HepG2 (cell line): ENCODE results near the gene MORN5. TPM values are rescaled to one million over a fixed set of nuclear protein-coding genes. Genes with fewer than 3 reads are reported as not detected.

Experiments
- ATAC-seq: fragments of 200-7000 bp; cut with Tn5 transposase; 3 replicates; pipeline ENCODE4 v1.9.1; 2020; ENCODE audit warnings: mild to moderate bottlenecking, moderate library complexity
- BruUV-seq: library from RNA; stranded (reverse); fragments of 400-500 nt; replicated peaks from 2 replicates; lab custom pipeline; 2021; lab: Mats Ljungman, UMichigan
- CTCF ChIA-PET: fragments of 300-600 bp; formaldehyde crosslinking; extraction: SDS; loops from one replicate; lab custom pipeline; 2021; ENCODE audit warnings: low total read pairs, inconsistent platforms, low intra/inter-chr PET ratio; lab: Yijun Ruan, JAX
- POLR2A ChIA-PET: fragments of 350-600 bp; sonication (Branson Sonifier 250); formaldehyde crosslinking; loops from one replicate; lab custom pipeline; 2020; ENCODE audit warnings: antibody characterized with exemption, inconsistent platforms; lab: Yijun Ruan, JAX
- DNase-seq: peaks from one replicate; pipeline ENCODE4 v3.0.0-alpha.2; 2015; ENCODE audit warnings: low spot score
- FAIRE-seq: peaks from 3 replicates; lab custom pipeline; 2011; peaks lifted over from hg19 to GRCh38; lab: Jason Lieb, UNC
- H2AFZ ChIP-seq: one replicate; pipeline ENCODE4 v1.6.1; 2011; ENCODE audit warnings: low read length, inconsistent platforms
- H3K27ac ChIP-seq: fragments of 300-600 bp; 3 replicates; pipeline ENCODE4 v1.8.0; 2011; ENCODE audit warnings: mixed run types, mild to moderate bottlenecking, mixed read lengths, low read length, inconsistent platforms; ENCODE audit not compliant: insufficient read depth; ENCODE audit errors: extremely low read length
- H3K27me3 ChIP-seq, 2 experiments: fragments of 200-600 bp in 1 of 2; 2 replicates in 1 of 2; 3 replicates in 1 of 2; pipeline versions ENCODE4 v1.6.0 to v1.8.0; 2011; ENCODE audit warnings: low read length in 2 of 2, mild to moderate bottlenecking in 2 of 2, moderate library complexity in 2 of 2, inconsistent platforms in 1 of 2; ENCODE audit not compliant: insufficient read depth in 2 of 2, control insufficient read depth in 1 of 2
- H3K36me3 ChIP-seq, 2 experiments: fragments of 200-600 bp in 1 of 2; replicated peaks in 1 of 2; 2 replicates in 1 of 2; 3 replicates in 1 of 2; pipeline versions ENCODE4 v1.5.1 to v1.8.0; 2011; ENCODE audit warnings: low read length in 2 of 2, inconsistent platforms in 1 of 2; ENCODE audit not compliant: insufficient read depth in 2 of 2, control insufficient read depth in 1 of 2
- H3K4me1 ChIP-seq: 2 replicates; pipeline ENCODE4 v1.5.1; 2012; ENCODE audit warnings: low read length, inconsistent platforms; ENCODE audit not compliant: insufficient read depth
- H3K4me2 ChIP-seq: 2 replicates; pipeline ENCODE4 v1.6.0; 2011; ENCODE audit warnings: low read depth, low read length, inconsistent platforms
- H3K4me3 ChIP-seq, 3 experiments: fragments of 200-600 bp in 1 of 3; sonication (generic), shearing (Covaris generic) in 1 of 3; replicated peaks in 1 of 3; 2 replicates each; pipeline ENCODE4 v1.5.1; 2011 to 2016; ENCODE audit warnings: low read length in 3 of 3, inconsistent platforms in 2 of 3, low read depth in 2 of 3, mild to moderate bottlenecking in 2 of 3, control low read depth in 1 of 3, mixed read lengths in 1 of 3; ENCODE audit not compliant: insufficient read depth in 1 of 3
- H3K79me2 ChIP-seq: one replicate; pipeline ENCODE4 v1.6.1; 2011; ENCODE audit warnings: low read length, inconsistent platforms; ENCODE audit not compliant: insufficient read depth
- H3K9ac ChIP-seq: 2 replicates; pipeline ENCODE4 v1.6.0; 2011; ENCODE audit warnings: mild to moderate bottlenecking, low read depth, low read length, inconsistent platforms; ENCODE audit not compliant: insufficient read depth
- H3K9me3 ChIP-seq: 2 replicates; pipeline ENCODE4 v1.5.1; 2012; ENCODE audit warnings: mild to moderate bottlenecking, low read length
- H4K20me1 ChIP-seq: 2 replicates; pipeline ENCODE4 v1.6.0; 2011; ENCODE audit warnings: inconsistent platforms, mild to moderate bottlenecking, low read length, moderate library complexity; ENCODE audit not compliant: insufficient read depth
- CSRNP2 ChIP-seq: sonication (generic); formaldehyde crosslinking; conservative IDR thresholded peaks from 2 replicates; pipeline ENCODE4 v1.8.0; 2022; ENCODE audit warnings: low read depth, missing genetic modification reagents
- DPF2 ChIP-seq: sonication (generic); formaldehyde crosslinking; IDR thresholded peaks from 2 replicates; pipeline ENCODE4 v1.4.0; 2020; ENCODE audit warnings: mild to moderate bottlenecking, low read depth, missing genetic modification reagents, borderline replicate concordance
- FOXP1 ChIP-seq, 2 experiments: fragments of 450-650 bp in 1 of 2; IDR thresholded peaks; 2 replicates each; pipeline ENCODE4 v1.6.1; 2017 to 2018; ENCODE audit warnings: antibody characterized with exemption in 1 of 2
- GMEB2 ChIP-seq: IDR thresholded peaks from 2 replicates; pipeline ENCODE4 v1.6.1; 2016; ENCODE audit warnings: missing biosample characterization, missing genetic modification reagents, low read depth
- HIC2 ChIP-seq: sonication (generic); formaldehyde crosslinking; IDR thresholded peaks from 2 replicates; pipeline ENCODE4 v1.9.0; 2022; ENCODE audit warnings: low read depth, missing genetic modification reagents
- KMT2A ChIP-seq: sonication (generic); formaldehyde crosslinking; IDR thresholded peaks from 2 replicates; pipeline ENCODE4 v1.4.0; 2020; ENCODE audit warnings: missing genetic modification reagents
- MTERF4 ChIP-seq: sonication (generic); formaldehyde crosslinking; IDR thresholded peaks from 2 replicates; pipeline ENCODE4 v1.8.0; 2023; ENCODE audit warnings: mild to moderate bottlenecking, missing genetic modification reagents
- NFATC3 ChIP-seq: sonication (generic); formaldehyde crosslinking; IDR thresholded peaks from 2 replicates; pipeline ENCODE4 v1.5.1; 2020; ENCODE audit warnings: mild to moderate bottlenecking, missing genetic modification reagents
- NFE2 ChIP-seq: sonication (generic); formaldehyde crosslinking; IDR thresholded peaks from 2 replicates; pipeline ENCODE4 v1.4.0; 2020; ENCODE audit warnings: missing genetic modification reagents
- ZBTB34 ChIP-seq: sonication (generic); formaldehyde crosslinking; IDR thresholded peaks from 2 replicates; pipeline ENCODE4 v1.8.0; 2022; ENCODE audit warnings: mild to moderate bottlenecking, missing genetic modification reagents
- ZNF17 ChIP-seq: sonication (generic); formaldehyde crosslinking; IDR thresholded peaks from 2 replicates; pipeline ENCODE4 v1.5.0; 2020; ENCODE audit warnings: mild to moderate bottlenecking, missing genetic modification reagents
- ZNF234 ChIP-seq: sonication (generic); formaldehyde crosslinking; conservative IDR thresholded peaks from 2 replicates; pipeline ENCODE4 v1.5.1; 2020; ENCODE audit warnings: mild to moderate bottlenecking, missing genetic modification reagents
- ZNF256 ChIP-seq: sonication (generic); formaldehyde crosslinking; conservative IDR thresholded peaks from 2 replicates; pipeline ENCODE4 v1.4.0; 2020; ENCODE audit warnings: missing genetic modification reagents
- ZNF672 ChIP-seq: sonication (generic); formaldehyde crosslinking; IDR thresholded peaks from 2 replicates; pipeline ENCODE4 v1.8.1; 2022; ENCODE audit warnings: missing genetic modification reagents
- ZNF788 ChIP-seq: sonication (generic); formaldehyde crosslinking; IDR thresholded peaks from 2 replicates; pipeline ENCODE4 v1.5.0; 2020; ENCODE audit warnings: mild to moderate bottlenecking, missing genetic modification reagents, borderline replicate concordance
- WGBS: methylation state at CpG from one replicate; pipeline ENCODE4 v1.1.6; 2017; ENCODE audit warnings: low lambda C conversion rate; 5-methylcytosine and 5-hydroxymethylcytosine counted together
- in situ Hi-C: cut with HindIII; loops from 2 replicates; pipeline ENCODE4 v1.10.0; 2017; ENCODE audit warnings: low pct_unique_long_range_greater_than_20kb; ENCODE audit not compliant: extremely low pct_ligation_motif_present
- intact Hi-C: fragments of 100-400 bp; cut with micrococcal nuclease; formaldehyde crosslinking; loops from one replicate; pipeline ENCODE4 v1.10.0; 2022; ENCODE audit not compliant: unreplicated experiment
- polyA plus RNA-seq, 8 experiments: library from polyadenylated mRNA; depleted of rRNA in 3 of 8; stranded (reverse) in 7 of 8; unstranded in 1 of 8; fragments of >200 nt; fragmentation: Illumina TruSeq in 4 of 8; extraction: Trizol in 4 of 8; gene quantifications; 2 replicates each; pipeline versions ENCODE4 v1.2.1 to v1.2.3, GENCODE V29; 2011 to 2016; ENCODE audit warnings: low read depth in 4 of 8, missing spikeins in 1 of 8, mixed read lengths in 1 of 8; ENCODE audit not compliant: insufficient read depth in 1 of 8
- total RNA-seq, 5 experiments: library from RNA; depleted of rRNA; stranded (reverse); fragments of >200 nt; fragmentation: Illumina TruSeq; extraction: Trizol; gene quantifications; 2 replicates each; pipeline ENCODE4 v1.2.3, GENCODE V29; 2016; ENCODE audit warnings: low read depth in 1 of 5

The MORN5 gene
- total and polyA plus RNA-seq, 2 of the 13 experiments (the other 11 are each of a cell fraction or from before 2014, with no cell fraction given): not detected

GRCh38 chr9:122213589-122214413 lies 54.1 kb downstream of the MORN5 start:
- H3K27me3 ChIP-seq: peaks cover 2 to 34% of the 10 kb centered on the region in 2 experiments; a peak in 4 of 5 replicates
- no peak overlapping the region for H3K27ac ChIP-seq
- no peaks in the 10 kb centered on the region for H3K79me2 ChIP-seq
- BruUV-seq: no TSS peak
- intact Hi-C loops (no loop called here), in situ Hi-C loops (no loop called here)
- WGBS: 47% methylated on average over 14 of the region's 93 CpGs
- peaks cover 44% of the 10 kb centered on the region for H3K4me1 ChIP-seq
- H3K9me3 ChIP-seq: no peaks in the 10 kb centered on the region
- peak overlapping the region; percentile 15 to 75 (median 62); a peak in 5 of 6 replicates for H3K4me3 ChIP-seq
- no peak overlapping the region for H2AFZ ChIP-seq
- H3K36me3 ChIP-seq: no peaks in the 10 kb centered on the region
- CTCF ChIA-PET: no interaction called here
- H4K20me1 ChIP-seq: no peaks in the 10 kb centered on the region
- H3K9ac ChIP-seq: 0 out of 2 replicates have a peak overlapping the region, but pooled peaks have one; percentile 34
- ATAC-seq (peak; percentile 94), FAIRE-seq (no peak), DNase-seq (peak; percentile 83)
- H3K4me2 ChIP-seq: peak overlapping the region; percentile 98
- POLR2A ChIA-PET: interaction anchor here (0.6 to 1.4 kb wide), 3 partner anchors 12 to 51 kb away, joined by 3 to 11 read pairs (median 4); partner anchors contain the start of genes MRRF and RBM18
- TF ChIP-seq ZNF256 (CRISPR knock-in tag) (peak; percentile 62; the same call in 1 of the 2 replicates), ZNF234 (CRISPR knock-in tag) (no peak), FOXP1 (IDR thresholded peaks at IDR 0.05) (no peak), FOXP1 (CRISPR knock-in tag; IDR thresholded peaks at IDR 0.05) (no peak), NFE2 (CRISPR knock-in tag) (no peak), ZNF672 (no peak), MTERF4 (CRISPR knock-in tag) (no peak), HIC2 (no peak), NFATC3 (CRISPR knock-in tag) (no peak; the same call in 1 of the 2 replicates), ZBTB34 (CRISPR knock-in tag) (no peak), ZNF17 (CRISPR knock-in tag) (no peak), KMT2A (CRISPR knock-in tag) (no peak), ZNF788 (CRISPR knock-in tag) (peak; percentile 48; the same call in 1 of the 2 replicates), GMEB2 (CRISPR knock-in tag) (no peak), DPF2 (CRISPR knock-in tag) (no peak), CSRNP2 (no peak)
